ENCODE measurements around the gene AP1AR.
"Not testable (repeated sequence)": the region's sequence is repeated elsewhere in the genome, so short reads cannot be mapped to it uniquely, and the experiment has no call there.

Gene AP1AR

GRCh38 chr4:112280386-112281056 is 48.9 kb downstream of the AP1AR start:
- DNase-seq: no peak

- DNase-seq: not testable (repeated sequence)
Observed at GRCh38 chr4:112281895-112282398, 50.4 kb downstream of the AP1AR start.

- no peak for DNase-seq
Observed at GRCh38 chr4:112282860-112283667, 51.5 kb downstream of the AP1AR start.

- peak; percentile 23 for DNase-seq
Observed at GRCh38 chr4:112284166-112284565, 52.6 kb downstream of the AP1AR start.

- peak; percentile 10 for DNase-seq
Observed at GRCh38 chr4:112284662-112285411, 53.2 kb downstream of the AP1AR start.

GRCh38 chr4:112287258-112287989 is 55.8 kb downstream of the AP1AR start:
- no peak for DNase-seq

- DNase-seq: no peak
Observed at GRCh38 chr4:112288455-112288854, 56.9 kb downstream of the AP1AR start.

GRCh38 chr4:112289407-112290253 is 58.0 kb downstream of the AP1AR start:
- DNase-seq: no peak

GRCh38 chr4:112290341-112290740 is 58.8 kb downstream of the AP1AR start:
- no peak for DNase-seq

GRCh38 chr4:112296949-112297880 is 65.6 kb downstream of the AP1AR start, which contains the start of gene ALPK1:
ALPK1 (plus strand) TSS chr4:112297369.
- DNase-seq: peak; percentile 90

GRCh38 chr4:112299721-112300120 is 68.1 kb downstream of the AP1AR start:
- DNase-seq: no peak

GRCh38 chr4:112302320-112303274 is 71.0 kb downstream of the AP1AR start:
- no peak for DNase-seq

GRCh38 chr4:112305477-112305876 is 73.9 kb downstream of the AP1AR start:
- DNase-seq: not testable (repeated sequence)

- DNase-seq: peak; percentile 56
Observed at GRCh38 chr4:112309263-112309791, 77.7 kb downstream of the AP1AR start.

GRCh38 chr4:112311516-112311915 is 79.9 kb downstream of the AP1AR start:
- no peak for DNase-seq

- DNase-seq: no peak
Observed at GRCh38 chr4:112312610-112313239, 81.1 kb downstream of the AP1AR start.

GRCh38 chr4:112315446-112315845 is 83.9 kb downstream of the AP1AR start:
- no peak for DNase-seq

- no peak for DNase-seq
Observed at GRCh38 chr4:112316360-112316759, 84.8 kb downstream of the AP1AR start.

Measured in fibroblast of skin of right biceps (primary cell).